Left cardiac atrium (tissue), 4 donors: Measurements from ENCODE around the gene ACP3. TPM values are rescaled to one million over a fixed set of nuclear protein-coding genes. Genes with fewer than 3 reads are reported as not detected.
"Not testable (repeated sequence)": the region's sequence is repeated elsewhere in the genome, so short reads cannot be mapped to it uniquely, and the experiment has no call there.

Experiments
- ATAC-seq, 2 donors: fragments of 200-7000 bp; cut with Tn5 transposase; one replicate each; pipeline ENCODE4 v1.9.1; 2020; ENCODE audit warnings: mild to moderate bottlenecking in 2 of 2, moderate library complexity in 2 of 2
- DNase-seq: peaks from one replicate; pipeline ENCODE4 v3.0.0-alpha.2; 2020
- intact Hi-C, 2 donors: fragments of 100-400 bp; cut with DNase I; formaldehyde crosslinking; loops; one replicate each; pipeline versions ENCODE4 v1.14.1 to v1.15.1; 2022 to 2023
- total RNA-seq, 2 donors: library from RNA; stranded (reverse); fragmentation: NEBNext Ultra II Directional; extraction: Animal tissue kit (Norgen Biotek cat#: 25700); gene quantifications; one replicate each; pipeline ENCODE4 v1.2.1, GENCODE V29; 2021
- donor health status: DM: no; HTN: yes; CAD: no.
- donor health status: DM: no; HTN: yes; CAD: no; lungs with severe emphysema.
- donor health status: DM: yes; HTN: yes; CAD: no.
- donor health status: Dilated cardiomyopathy.

The ACP3 gene
- total RNA-seq, 2 donors from 2014 or later = 1.1 to 3.0 TPM

- ATAC-seq (no peak), DNase-seq (no peak)
- intact Hi-C loops = loop anchor here in 1 of 2 donors (10.0 kb wide), 1 partner anchor 53 kb away; no protein-coding TSS in a partner anchor
These were observed 34.1 kb downstream of the ACP3 start for GRCh38 chr3:132351222-132351806.

GRCh38 chr3:132352556-132353143 is 35.4 kb downstream of the ACP3 start:
- intact Hi-C loops = loop anchor here (2.0 to 10.0 kb wide), 2 partner anchors 46 to 52 kb away; no protein-coding TSS in a partner anchor
- ATAC-seq = peak; percentile 72
- peak; percentile 61 for DNase-seq

GRCh38 chr3:132354916-132355702 is 37.9 kb downstream of the ACP3 start:
- DNase-seq (no peak), ATAC-seq (no peak)
- intact Hi-C loops = loop anchor here in 1 of 2 donors (10.0 kb wide), 1 partner anchor 50 kb away; no protein-coding TSS in a partner anchor

GRCh38 chr3:132356568-132356967 is 39.4 kb downstream of the ACP3 start:
- ATAC-seq (no peak), DNase-seq (no peak)
- intact Hi-C loops = loop anchor here in 1 of 2 donors (10.0 kb wide), 1 partner anchor 48 kb away; no protein-coding TSS in a partner anchor

GRCh38 chr3:132360717-132361116 is 43.5 kb downstream of the ACP3 start:
- no peak for DNase-seq
- ATAC-seq = no peak
- intact Hi-C loops = no loop called here

GRCh38 chr3:132362329-132362728 is 45.1 kb downstream of the ACP3 start:
- ATAC-seq = no peak

GRCh38 chr3:132368515-132368914 is 51.3 kb downstream of the ACP3 start:
- no peak for DNase-seq
- intact Hi-C loops = no loop called here
- ATAC-seq = no peak

More at GRCh38 chr3:132362329-132362728, 45.1 kb downstream of the ACP3 start:
- intact Hi-C loops = no loop called here
- DNase-seq = no peak

- ATAC-seq = no peak
- intact Hi-C loops = no loop called here
- no peak for DNase-seq
These were observed 51.8 kb downstream of the ACP3 start for GRCh38 chr3:132368962-132369361.

- intact Hi-C loops, ATAC-seq, DNase-seq: not testable (repeated sequence)
These were observed 59.7 kb downstream of the ACP3 start for GRCh38 chr3:132376945-132377354.

GRCh38 chr3:132378048-132378762 is 61.0 kb downstream of the ACP3 start:
- DNase-seq (no peak), ATAC-seq (no peak)
- intact Hi-C loops = no loop called here

GRCh38 chr3:132378846-132379245 is 61.6 kb downstream of the ACP3 start:
- ATAC-seq = no peak
- no peak for DNase-seq
- intact Hi-C loops = no loop called here

GRCh38 chr3:132380920-132381319 is 63.7 kb downstream of the ACP3 start:
- DNase-seq (no peak), ATAC-seq (no peak)
- intact Hi-C loops = no loop called here

GRCh38 chr3:132381348-132381944 is 64.2 kb downstream of the ACP3 start:
- DNase-seq (no peak), ATAC-seq (no peak)
- intact Hi-C loops = no loop called here

- DNase-seq = no peak
- ATAC-seq = no peak
- intact Hi-C loops = no loop called here
These were observed 65.1 kb downstream of the ACP3 start for GRCh38 chr3:132382267-132382666.

- no peak for ATAC-seq
- intact Hi-C loops = no loop called here
- no peak for DNase-seq
These were observed 65.5 kb downstream of the ACP3 start for GRCh38 chr3:132382688-132383194.

- DNase-seq = no peak
- ATAC-seq = no peak
- intact Hi-C loops = no loop called here
These were observed 69.1 kb downstream of the ACP3 start for GRCh38 chr3:132386259-132386658.

- ATAC-seq, intact Hi-C loops, DNase-seq: not testable (repeated sequence)
These were observed 75.5 kb downstream of the ACP3 start for GRCh38 chr3:132392675-132393074.

- ATAC-seq (peak in 1 of 2 donors; percentile 22), DNase-seq (peak; percentile 64)
- intact Hi-C loops = no loop called here
These were observed 77.1 kb downstream of the ACP3 start for GRCh38 chr3:132394320-132394719.

- DNase-seq (no peak), ATAC-seq (no peak)
- intact Hi-C loops = loop anchor here in 1 of 2 donors (5.0 kb wide), 1 partner anchor 138 kb away; no protein-coding TSS in a partner anchor
These were observed 77.9 kb downstream of the ACP3 start for GRCh38 chr3:132395126-132395525.
